ENCODE results near the gene GRXCR2. TPM values are rescaled to one million over a fixed set of nuclear protein-coding genes. Genes with fewer than 3 reads are reported as not detected.
"Not testable (repeated sequence)": the region's sequence is repeated elsewhere in the genome, so short reads cannot be mapped to it uniquely, and the experiment has no call there.

Gene GRXCR2
- total RNA-seq, 1 donor from 2014 or later, result not detected

- Histone ChIP-seq H3K4me1 (ENCODE audit: control insufficient read depth in 3 of 3, insufficient read depth in 3 of 3, low read length in 3 of 3) (no peaks in the 10 kb centered on the region), H3K9me3 (ENCODE audit: control insufficient read depth in 3 of 3, low read length in 3 of 3) (no peaks in the 10 kb centered on the region), H3K36me3 (ENCODE audit: control insufficient read depth in 3 of 3, insufficient read depth in 3 of 3, low read length in 3 of 3) (no peaks in the 10 kb centered on the region), H3K27me3 (ENCODE audit: control insufficient read depth in 3 of 3, insufficient read depth in 3 of 3, low read length in 3 of 3) (no peaks in the 10 kb centered on the region), H3K9ac (ENCODE audit: low read depth in 1 of 3, low read length in 3 of 3) (no peak overlapping the region), H3K4me3 (ENCODE audit: low read length in 3 of 3) (no peak overlapping the region), H3K27ac (ENCODE audit: low read depth, low read length) (no peak overlapping the region)
Observed at GRCh38 chr5:145889611-145890010, 16.8 kb upstream of the GRXCR2 start.

GRCh38 chr5:145887976-145888574 is 15.3 kb upstream of the GRXCR2 start:
- Histone ChIP-seq H3K9me3 (ENCODE audit: control insufficient read depth in 3 of 3, low read length in 3 of 3) (no peaks in the 10 kb centered on the region), H3K4me1 (ENCODE audit: control insufficient read depth in 3 of 3, insufficient read depth in 3 of 3, low read length in 3 of 3) (no peaks in the 10 kb centered on the region), H3K9ac (ENCODE audit: low read depth in 1 of 3, low read length in 3 of 3) (no peak overlapping the region), H3K27ac (ENCODE audit: low read depth, low read length) (no peak overlapping the region), H3K36me3 (ENCODE audit: control insufficient read depth in 3 of 3, insufficient read depth in 3 of 3, low read length in 3 of 3) (no peaks in the 10 kb centered on the region), H3K27me3 (ENCODE audit: control insufficient read depth in 3 of 3, insufficient read depth in 3 of 3, low read length in 3 of 3) (no peaks in the 10 kb centered on the region), H3K4me3 (ENCODE audit: low read length in 3 of 3) (no peak overlapping the region)

- no peaks in the 10 kb centered on the region for H3K27me3 ChIP-seq (ENCODE audit: control insufficient read depth in 3 of 3, insufficient read depth in 3 of 3, low read length in 3 of 3)
- no peaks in the 10 kb centered on the region for H3K4me1 ChIP-seq (ENCODE audit: control insufficient read depth in 3 of 3, insufficient read depth in 3 of 3, low read length in 3 of 3)
- no peaks in the 10 kb centered on the region for H3K9me3 ChIP-seq (ENCODE audit: control insufficient read depth in 3 of 3, low read length in 3 of 3)
- H3K4me3 ChIP-seq (ENCODE audit: low read length in 3 of 3), result no peak overlapping the region
- no peak overlapping the region for H3K27ac ChIP-seq (ENCODE audit: low read depth, low read length)
- H3K36me3 ChIP-seq (ENCODE audit: control insufficient read depth in 3 of 3, insufficient read depth in 3 of 3, low read length in 3 of 3), result no peaks in the 10 kb centered on the region
- no peak overlapping the region for H3K9ac ChIP-seq (ENCODE audit: low read depth in 1 of 3, low read length in 3 of 3)
Observed at GRCh38 chr5:145887217-145887616, 14.4 kb upstream of the GRXCR2 start.

- H3K9ac ChIP-seq (ENCODE audit: low read depth in 1 of 3, low read length in 3 of 3), result no peak overlapping the region
- H3K4me3 ChIP-seq (ENCODE audit: low read length in 3 of 3), result no peak overlapping the region
- no peaks in the 10 kb centered on the region for H3K4me1 ChIP-seq (ENCODE audit: control insufficient read depth in 3 of 3, insufficient read depth in 3 of 3, low read length in 3 of 3)
- H3K27me3 ChIP-seq (ENCODE audit: control insufficient read depth in 3 of 3, insufficient read depth in 3 of 3, low read length in 3 of 3), result no peaks in the 10 kb centered on the region
- no peak overlapping the region for H3K27ac ChIP-seq (ENCODE audit: low read depth, low read length)
- H3K9me3 ChIP-seq (ENCODE audit: control insufficient read depth in 3 of 3, low read length in 3 of 3), result no peaks in the 10 kb centered on the region
- no peaks in the 10 kb centered on the region for H3K36me3 ChIP-seq (ENCODE audit: control insufficient read depth in 3 of 3, insufficient read depth in 3 of 3, low read length in 3 of 3)
Observed at GRCh38 chr5:145874765-145875164, 2.0 kb upstream of the GRXCR2 start.

GRCh38 chr5:145872486-145872885 is 328 bp downstream of the GRXCR2 start:
- no peak overlapping the region for H3K9ac ChIP-seq (ENCODE audit: low read depth in 1 of 3, low read length in 3 of 3)
- H3K4me1 ChIP-seq (ENCODE audit: control insufficient read depth in 3 of 3, insufficient read depth in 3 of 3, low read length in 3 of 3), result no peaks in the 10 kb centered on the region
- no peaks in the 10 kb centered on the region for H3K27me3 ChIP-seq (ENCODE audit: control insufficient read depth in 3 of 3, insufficient read depth in 3 of 3, low read length in 3 of 3)
- H3K36me3 ChIP-seq (ENCODE audit: control insufficient read depth in 3 of 3, insufficient read depth in 3 of 3, low read length in 3 of 3), result no peaks in the 10 kb centered on the region
- H3K9me3 ChIP-seq (ENCODE audit: control insufficient read depth in 3 of 3, low read length in 3 of 3), result no peaks in the 10 kb centered on the region
- H3K27ac ChIP-seq (ENCODE audit: low read depth, low read length), result no peak overlapping the region
- H3K4me3 ChIP-seq (ENCODE audit: low read length in 3 of 3), result no peak overlapping the region

GRCh38 chr5:145869753-145870152 is 3.1 kb downstream of the GRXCR2 start:
- Histone ChIP-seq H3K9me3 (ENCODE audit: control insufficient read depth in 3 of 3, low read length in 3 of 3) (no peaks in the 10 kb centered on the region), H3K4me3 (ENCODE audit: low read length in 3 of 3) (no peak overlapping the region), H3K27ac (ENCODE audit: low read depth, low read length) (no peak overlapping the region), H3K9ac (ENCODE audit: low read depth in 1 of 3, low read length in 3 of 3) (no peak overlapping the region), H3K4me1 (ENCODE audit: control insufficient read depth in 3 of 3, insufficient read depth in 3 of 3, low read length in 3 of 3) (no peaks in the 10 kb centered on the region), H3K36me3 (ENCODE audit: control insufficient read depth in 3 of 3, insufficient read depth in 3 of 3, low read length in 3 of 3) (no peaks in the 10 kb centered on the region), H3K27me3 (ENCODE audit: control insufficient read depth in 3 of 3, insufficient read depth in 3 of 3, low read length in 3 of 3) (no peaks in the 10 kb centered on the region)

- Histone ChIP-seq H3K9me3 (ENCODE audit: control insufficient read depth in 3 of 3, low read length in 3 of 3) (no peaks in the 10 kb centered on the region), H3K4me3 (ENCODE audit: low read length in 3 of 3) (no peak overlapping the region), H3K4me1 (ENCODE audit: control insufficient read depth in 3 of 3, insufficient read depth in 3 of 3, low read length in 3 of 3) (no peaks in the 10 kb centered on the region), H3K27me3 (ENCODE audit: control insufficient read depth in 3 of 3, insufficient read depth in 3 of 3, low read length in 3 of 3) (no peaks in the 10 kb centered on the region), H3K27ac (ENCODE audit: low read depth, low read length) (no peak overlapping the region), H3K36me3 (ENCODE audit: control insufficient read depth in 3 of 3, insufficient read depth in 3 of 3, low read length in 3 of 3) (no peaks in the 10 kb centered on the region), H3K9ac (ENCODE audit: low read depth in 1 of 3, low read length in 3 of 3) (no peak overlapping the region)
Observed at GRCh38 chr5:145867806-145868205, 5.0 kb downstream of the GRXCR2 start.

- H3K9ac ChIP-seq (ENCODE audit: low read depth in 1 of 3, low read length in 3 of 3); H3K27ac ChIP-seq (ENCODE audit: low read depth, low read length); H3K4me1 ChIP-seq (ENCODE audit: control insufficient read depth in 3 of 3, insufficient read depth in 3 of 3, low read length in 3 of 3): not testable (repeated sequence)
Observed at GRCh38 chr5:145864432-145864831, 8.4 kb downstream of the GRXCR2 start.

GRCh38 chr5:145863003-145863402 is 9.8 kb downstream of the GRXCR2 start:
- H3K9me3 ChIP-seq (ENCODE audit: control insufficient read depth in 3 of 3, low read length in 3 of 3), result no peaks in the 10 kb centered on the region
- H3K27me3 ChIP-seq (ENCODE audit: control insufficient read depth in 3 of 3, insufficient read depth in 3 of 3, low read length in 3 of 3), result no peaks in the 10 kb centered on the region
- H3K4me3 ChIP-seq (ENCODE audit: low read length in 3 of 3), result no peak overlapping the region
- H3K36me3 ChIP-seq (ENCODE audit: control insufficient read depth in 3 of 3, insufficient read depth in 3 of 3, low read length in 3 of 3), result no peaks in the 10 kb centered on the region
- H3K4me1 ChIP-seq (ENCODE audit: control insufficient read depth in 3 of 3, insufficient read depth in 3 of 3, low read length in 3 of 3), result no peaks in the 10 kb centered on the region
- H3K9ac ChIP-seq (ENCODE audit: low read depth in 1 of 3, low read length in 3 of 3), result no peak overlapping the region
- H3K27ac ChIP-seq (ENCODE audit: low read depth, low read length), result no peak overlapping the region

More at GRCh38 chr5:145864432-145864831, 8.4 kb downstream of the GRXCR2 start:
- not testable (repeated sequence) for H3K9me3 ChIP-seq (ENCODE audit: control insufficient read depth in 3 of 3, low read length in 3 of 3); H3K4me3 ChIP-seq (ENCODE audit: low read length in 3 of 3); H3K27me3 ChIP-seq (ENCODE audit: control insufficient read depth in 3 of 3, insufficient read depth in 3 of 3, low read length in 3 of 3); H3K36me3 ChIP-seq (ENCODE audit: control insufficient read depth in 3 of 3, insufficient read depth in 3 of 3, low read length in 3 of 3)

GRCh38 chr5:145859897-145860296 is 12.9 kb downstream of the GRXCR2 start:
- Histone ChIP-seq H3K27me3 (ENCODE audit: control insufficient read depth in 3 of 3, insufficient read depth in 3 of 3, low read length in 3 of 3) (no peaks in the 10 kb centered on the region), H3K27ac (ENCODE audit: low read depth, low read length) (no peak overlapping the region), H3K9me3 (ENCODE audit: control insufficient read depth in 3 of 3, low read length in 3 of 3) (no peaks in the 10 kb centered on the region), H3K4me3 (ENCODE audit: low read length in 3 of 3) (no peak overlapping the region), H3K9ac (ENCODE audit: low read depth in 1 of 3, low read length in 3 of 3) (no peak overlapping the region), H3K36me3 (ENCODE audit: control insufficient read depth in 3 of 3, insufficient read depth in 3 of 3, low read length in 3 of 3) (no peaks in the 10 kb centered on the region), H3K4me1 (ENCODE audit: control insufficient read depth in 3 of 3, insufficient read depth in 3 of 3, low read length in 3 of 3) (peaks cover 7 to 12% (median 11%) of the 10 kb centered on the region in 3 donors)
